ENCODE measurements around the gene LHB.
A peak's percentile ranks its signal among the peaks of the same experiment; 100 is the strongest.
"Not testable (repeated sequence)": the region's sequence is repeated elsewhere in the genome, so short reads cannot be mapped to it uniquely, and the experiment has no call there.

The LHB gene

GRCh38 chr19:49020342-49020741 lies 3.5 kb upstream of the LHB start:
- Histone ChIP-seq H3K27me3 (ENCODE audit: control insufficient read depth in 1 of 2, insufficient read depth in 2 of 2, low read length in 2 of 2) (peaks cover 6 to 24% of the 10 kb centered on the region in 2 donors), H3K27ac (ENCODE audit: low read length) (no peak overlapping the region), H3K36me3 (ENCODE audit: control insufficient read depth in 2 of 2, insufficient read depth in 2 of 2, low read length in 2 of 2) (peaks cover 0 to 5% of the 10 kb centered on the region in 2 donors), H3K4me3 (ENCODE audit: low read length in 2 of 2) (no peak overlapping the region), H3K9me3 (ENCODE audit: control insufficient read depth in 2 of 2, low read length in 2 of 2) (no peaks in the 10 kb centered on the region), H3K9ac (ENCODE audit: low read length in 2 of 2) (no peak overlapping the region), H3K4me1 (ENCODE audit: control insufficient read depth, insufficient read depth, low read length) (peaks cover 14% of the 10 kb centered on the region)

DNA sequence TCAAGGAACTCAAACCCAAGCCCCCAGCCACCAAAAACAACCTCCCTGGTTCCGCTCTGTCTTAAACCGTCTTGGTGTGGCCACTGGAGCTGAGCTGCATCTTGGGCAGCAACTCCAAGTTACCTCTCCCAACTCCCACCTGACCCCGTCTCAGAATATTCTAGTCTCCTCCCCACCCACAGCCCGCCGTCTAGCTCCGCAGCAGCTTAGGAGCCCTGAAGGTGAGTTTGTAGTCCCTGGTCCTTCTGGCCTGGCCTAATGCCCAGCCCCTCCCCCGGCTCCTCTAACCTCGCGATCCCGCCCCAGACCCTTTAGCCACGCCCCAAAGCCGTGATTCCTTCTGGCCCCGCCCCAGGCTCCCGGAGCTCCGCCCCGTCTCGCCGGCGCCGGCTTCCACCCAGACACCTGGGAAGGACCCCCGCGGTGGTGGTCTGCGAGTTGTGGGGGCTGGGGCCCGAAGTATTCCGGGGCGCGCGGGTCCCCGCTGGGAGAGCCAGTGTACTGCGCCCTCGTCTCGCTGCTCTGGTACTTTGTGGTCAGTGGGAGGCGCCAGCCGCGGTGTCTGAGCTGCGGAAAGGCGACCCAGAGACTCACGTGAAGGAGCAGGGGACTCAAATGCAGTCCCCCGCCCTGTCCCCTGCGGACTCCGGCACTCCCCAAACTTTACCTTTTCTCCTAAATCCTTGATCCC lies 2.5 kb upstream of the LHB start:
- Histone ChIP-seq H3K9me3 (ENCODE audit: control insufficient read depth in 2 of 2, low read length in 2 of 2) (no peaks in the 10 kb centered on the region), H3K4me1 (ENCODE audit: control insufficient read depth, insufficient read depth, low read length) (peaks cover 14% of the 10 kb centered on the region), H3K9ac (ENCODE audit: low read length in 2 of 2) (no peak overlapping the region), H3K27me3 (ENCODE audit: control insufficient read depth in 1 of 2, insufficient read depth in 2 of 2, low read length in 2 of 2) (peaks cover 6 to 24% of the 10 kb centered on the region in 2 donors), H3K36me3 (ENCODE audit: control insufficient read depth in 2 of 2, insufficient read depth in 2 of 2, low read length in 2 of 2) (peaks cover 0 to 9% of the 10 kb centered on the region in 2 donors), H3K4me3 (ENCODE audit: low read length in 2 of 2) (peak overlapping the region in 1 of 2 donors; percentile 71), H3K27ac (ENCODE audit: low read length) (no peak overlapping the region)

GRCh38 chr19:49018388-49019241 lies 1.7 kb upstream of the LHB start:
- Histone ChIP-seq H3K4me1 (ENCODE audit: control insufficient read depth, insufficient read depth, low read length) (peaks cover 14% of the 10 kb centered on the region), H3K27me3 (ENCODE audit: control insufficient read depth in 1 of 2, insufficient read depth in 2 of 2, low read length in 2 of 2) (peaks cover 6 to 24% of the 10 kb centered on the region in 2 donors), H3K4me3 (ENCODE audit: low read length in 2 of 2) (peak overlapping the region; percentile 38 to 71), H3K9ac (ENCODE audit: low read length in 2 of 2) (peak overlapping the region in 1 of 2 donors; percentile 17), H3K36me3 (ENCODE audit: control insufficient read depth in 2 of 2, insufficient read depth in 2 of 2, low read length in 2 of 2) (peaks cover 0 to 12% of the 10 kb centered on the region in 2 donors)
- not testable (repeated sequence) for H3K27ac ChIP-seq (ENCODE audit: low read length); H3K9me3 ChIP-seq (ENCODE audit: control insufficient read depth in 2 of 2, low read length in 2 of 2)

- peaks cover 6 to 24% of the 10 kb centered on the region in 2 donors for H3K27me3 ChIP-seq (ENCODE audit: control insufficient read depth in 1 of 2, insufficient read depth in 2 of 2, low read length in 2 of 2)
- H3K27ac ChIP-seq (ENCODE audit: low read length), result no peak overlapping the region
- peaks cover 14% of the 10 kb centered on the region for H3K4me1 ChIP-seq (ENCODE audit: control insufficient read depth, insufficient read depth, low read length)
- H3K36me3 ChIP-seq (ENCODE audit: control insufficient read depth in 2 of 2, insufficient read depth in 2 of 2, low read length in 2 of 2), result peaks cover 0 to 12% of the 10 kb centered on the region in 2 donors
- H3K9me3 ChIP-seq (ENCODE audit: control insufficient read depth in 2 of 2, low read length in 2 of 2), result no peaks in the 10 kb centered on the region
- H3K9ac ChIP-seq (ENCODE audit: low read length in 2 of 2), result peak overlapping the region in 1 of 2 donors; percentile 17
- peak overlapping the region; percentile 38 to 71 for H3K4me3 ChIP-seq (ENCODE audit: low read length in 2 of 2)
Measured at GRCh38 chr19:49017666-49018351, 918 bp upstream of the LHB start.

GRCh38 chr19:49016067-49016839 lies 638 bp downstream of the LHB start:
- H3K4me1 ChIP-seq (ENCODE audit: control insufficient read depth, insufficient read depth, low read length), result peaks cover 14% of the 10 kb centered on the region
- H3K9me3 ChIP-seq (ENCODE audit: control insufficient read depth in 2 of 2, low read length in 2 of 2), result no peaks in the 10 kb centered on the region
- peaks cover 7 to 14% of the 10 kb centered on the region in 2 donors for H3K36me3 ChIP-seq (ENCODE audit: control insufficient read depth in 2 of 2, insufficient read depth in 2 of 2, low read length in 2 of 2)
- no peak overlapping the region for H3K9ac ChIP-seq (ENCODE audit: low read length in 2 of 2)
- H3K4me3 ChIP-seq (ENCODE audit: low read length in 2 of 2), result no peak overlapping the region
- H3K27me3 ChIP-seq (ENCODE audit: control insufficient read depth in 1 of 2, insufficient read depth in 2 of 2, low read length in 2 of 2), result peaks cover 6 to 24% of the 10 kb centered on the region in 2 donors
- H3K27ac ChIP-seq (ENCODE audit: low read length), result no peak overlapping the region

DNA sequence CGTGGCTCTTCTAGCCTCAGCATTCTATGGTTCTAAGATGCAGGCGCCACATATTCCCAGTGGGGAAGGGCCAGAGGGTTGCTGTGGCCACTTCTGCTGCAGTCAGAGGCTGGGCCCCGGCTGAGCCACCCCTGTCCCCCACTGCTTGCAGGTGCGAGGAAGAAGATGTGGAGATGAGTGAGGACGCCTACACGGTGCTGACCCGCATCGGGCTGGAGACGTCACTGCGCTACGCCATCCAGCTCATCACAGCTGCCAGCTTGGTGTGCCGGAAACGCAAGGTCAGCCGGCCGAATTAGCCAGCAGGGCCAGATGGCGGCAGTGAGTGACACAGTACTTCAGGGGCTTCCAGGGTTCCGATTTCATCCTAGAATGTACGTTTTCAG lies 2.0 kb downstream of the LHB start:
- H3K4me1 ChIP-seq (ENCODE audit: control insufficient read depth, insufficient read depth, low read length), result peaks cover 14% of the 10 kb centered on the region
- H3K9me3 ChIP-seq (ENCODE audit: control insufficient read depth in 2 of 2, low read length in 2 of 2), result no peaks in the 10 kb centered on the region
- H3K9ac ChIP-seq (ENCODE audit: low read length in 2 of 2), result no peak overlapping the region
- no peak overlapping the region for H3K27ac ChIP-seq (ENCODE audit: low read length)
- H3K27me3 ChIP-seq (ENCODE audit: control insufficient read depth in 1 of 2, insufficient read depth in 2 of 2, low read length in 2 of 2), result peaks cover 0 to 18% of the 10 kb centered on the region in 2 donors
- peaks cover 20% of the 10 kb centered on the region in 2 donors for H3K36me3 ChIP-seq (ENCODE audit: control insufficient read depth in 2 of 2, insufficient read depth in 2 of 2, low read length in 2 of 2)
- H3K4me3 ChIP-seq (ENCODE audit: low read length in 2 of 2), result no peak overlapping the region

GRCh38 chr19:49014123-49014869 lies 2.6 kb downstream of the LHB start:
- H3K4me3 ChIP-seq (ENCODE audit: low read length in 2 of 2), result no peak overlapping the region

DNA sequence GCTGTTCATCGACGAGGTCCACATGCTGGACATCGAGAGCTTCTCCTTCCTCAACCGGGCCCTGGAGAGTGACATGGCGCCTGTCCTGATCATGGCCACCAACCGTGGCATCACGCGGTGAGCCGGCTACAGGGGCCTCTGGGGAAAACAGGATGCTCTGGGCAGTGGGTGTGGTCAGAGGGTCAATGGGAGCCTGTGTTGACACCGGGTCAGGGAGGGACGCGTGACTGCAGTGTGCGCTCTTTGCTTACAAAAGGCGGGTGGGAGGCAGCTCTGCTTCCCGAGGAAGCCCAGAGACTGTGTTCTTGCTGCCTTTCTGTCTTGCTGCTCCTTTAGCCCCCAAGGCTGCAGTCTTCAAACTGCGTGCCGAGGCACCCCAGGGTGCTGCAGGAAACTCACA lies 5.7 kb downstream of the LHB start:
- H3K4me1 ChIP-seq (ENCODE audit: control insufficient read depth, insufficient read depth, low read length), result no peaks in the 10 kb centered on the region
- H3K9ac ChIP-seq (ENCODE audit: low read length in 2 of 2), result no peak overlapping the region
- H3K9me3 ChIP-seq (ENCODE audit: control insufficient read depth in 2 of 2, low read length in 2 of 2), result no peaks in the 10 kb centered on the region
- H3K27me3 ChIP-seq (ENCODE audit: control insufficient read depth in 1 of 2, insufficient read depth in 2 of 2, low read length in 2 of 2), result no peaks in the 10 kb centered on the region
- H3K36me3 ChIP-seq (ENCODE audit: control insufficient read depth in 2 of 2, insufficient read depth in 2 of 2, low read length in 2 of 2), result peaks cover 30 to 38% of the 10 kb centered on the region in 2 donors
- H3K4me3 ChIP-seq (ENCODE audit: low read length in 2 of 2), result no peak overlapping the region
- H3K27ac ChIP-seq (ENCODE audit: low read length), result no peak overlapping the region

More at GRCh38 chr19:49014123-49014869, 2.6 kb downstream of the LHB start:
- peaks cover 14% of the 10 kb centered on the region for H3K4me1 ChIP-seq (ENCODE audit: control insufficient read depth, insufficient read depth, low read length)
- H3K27me3 ChIP-seq (ENCODE audit: control insufficient read depth in 1 of 2, insufficient read depth in 2 of 2, low read length in 2 of 2), result peaks cover 0 to 15% of the 10 kb centered on the region in 2 donors
- no peak overlapping the region for H3K9ac ChIP-seq (ENCODE audit: low read length in 2 of 2)
- H3K27ac ChIP-seq (ENCODE audit: low read length), result no peak overlapping the region
- H3K36me3 ChIP-seq (ENCODE audit: control insufficient read depth in 2 of 2, insufficient read depth in 2 of 2, low read length in 2 of 2), result peaks cover 22 to 25% of the 10 kb centered on the region in 2 donors
- no peaks in the 10 kb centered on the region for H3K9me3 ChIP-seq (ENCODE audit: control insufficient read depth in 2 of 2, low read length in 2 of 2)

- Histone ChIP-seq H3K27me3 (ENCODE audit: control insufficient read depth in 1 of 2, insufficient read depth in 2 of 2, low read length in 2 of 2) (no peaks in the 10 kb centered on the region), H3K4me3 (ENCODE audit: low read length in 2 of 2) (no peak overlapping the region), H3K4me1 (ENCODE audit: control insufficient read depth, insufficient read depth, low read length) (no peaks in the 10 kb centered on the region), H3K9me3 (ENCODE audit: control insufficient read depth in 2 of 2, low read length in 2 of 2) (no peaks in the 10 kb centered on the region), H3K27ac (ENCODE audit: low read length) (no peak overlapping the region), H3K36me3 (ENCODE audit: control insufficient read depth in 2 of 2, insufficient read depth in 2 of 2, low read length in 2 of 2) (peaks cover 30 to 35% of the 10 kb centered on the region in 2 donors), H3K9ac (ENCODE audit: low read length in 2 of 2) (no peak overlapping the region)
Measured at GRCh38 chr19:49010453-49010852, 6.4 kb downstream of the LHB start.

Data from stomach smooth muscle (tissue), 2 donors.